Activated CD8-positive, alpha-beta T cell treated with anti-CD3 and anti-CD28 coated beads, Interleukin-2, amount 10 ng/mL, durations not matched to agents 7 days and 5 days (primary cell): ENCODE measurements around the gene NLGN4X. TPM values are rescaled to one million over a fixed set of nuclear protein-coding genes. Genes with fewer than 3 reads are reported as not detected.

Experiments
- ATAC-seq: fragments of 150-1000 bp; cut with Tn5 transposase; one replicate; pipeline ENCODE4 v1.10.0; 2021; ENCODE audit warnings: moderate library complexity
- CTCF ChIA-PET: fragments of 350-600 bp; sonication (Branson Sonifier 250); formaldehyde crosslinking; loops from one replicate; lab custom pipeline; 2021; ENCODE audit warnings: antibody characterized with exemption; lab: Charles Lee
- POLR2A ChIA-PET: fragments of 350-600 bp; sonication (Branson Sonifier 250); formaldehyde crosslinking; loops from one replicate; lab custom pipeline; 2021; ENCODE audit warnings: antibody characterized with exemption; lab: Charles Lee
- DNase-seq: peaks from one replicate; pipeline ENCODE4 v3.0.0-alpha.2; 2020
- H3K27ac Mint-ChIP-seq: one replicate; pipeline ENCODE4 v1.8.0; 2021; ENCODE audit warnings: mild to moderate bottlenecking, mixed read lengths
- H3K27me3 Mint-ChIP-seq: one replicate; pipeline ENCODE4 v1.8.0; 2021; ENCODE audit warnings: low read depth, mixed read lengths
- H3K36me3 Mint-ChIP-seq: one replicate; pipeline ENCODE4 v1.8.0; 2021; ENCODE audit warnings: low read depth, mixed read lengths
- H3K4me1 Mint-ChIP-seq: one replicate; pipeline ENCODE4 v1.8.0; 2021; ENCODE audit warnings: low read depth, mixed read lengths
- H3K4me3 Mint-ChIP-seq: one replicate; pipeline ENCODE4 v1.8.0; 2021; ENCODE audit warnings: mild to moderate bottlenecking, mixed read lengths
- H3K9me3 Mint-ChIP-seq: one replicate; pipeline ENCODE4 v1.8.0; 2022; ENCODE audit warnings: mixed read lengths; ENCODE audit not compliant: insufficient read depth
- total RNA-seq, 2 experiments: library from RNA; stranded (reverse); gene quantifications; one replicate each; pipeline ENCODE4 v1.2.3, GENCODE V29; 2021

NLGN4X gene
- total RNA-seq, result not detected

DNA sequence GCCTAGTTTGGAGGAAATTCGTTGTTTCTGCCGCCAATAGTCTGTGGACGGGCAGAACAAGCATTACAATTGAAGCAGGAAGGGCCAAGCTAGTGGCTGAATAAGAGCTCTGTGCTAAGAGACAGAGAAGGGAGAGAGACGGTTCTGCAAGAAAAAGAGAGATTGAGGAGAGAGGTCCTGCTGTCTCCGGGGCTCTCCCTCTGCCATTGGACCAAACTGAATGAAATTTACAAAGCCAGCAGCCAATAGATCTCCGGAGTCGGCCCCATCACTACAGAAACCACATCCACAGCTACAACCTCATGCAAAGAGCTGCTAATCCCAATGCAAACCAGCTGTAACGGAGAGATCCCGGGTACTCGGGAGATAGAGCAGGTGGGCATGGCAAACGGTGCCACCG, at the start of gene NLGN4X:
Gene NLGN4X (minus strand): TSS at position 148 of the 400 bp plus-strand sequence. CDS start 77,401 bp downstream, outside the sequence.
- Mint-ChIP-seq H3K4me3 (no peak within 1 kb of the TSS), H3K36me3 (no peaks in the 10 kb centered on the region), H3K27me3 (peaks cover 27% of the 10 kb centered on the region), H3K4me1 (no peaks in the 10 kb centered on the region), H3K9me3 (no peaks in the 10 kb centered on the region), H3K27ac (no peak within 1 kb of the TSS)
- DNase-seq (no peak), ATAC-seq (no peak)
- CTCF ChIA-PET, result no interaction called here
- POLR2A ChIA-PET, result no interaction called here

DNA sequence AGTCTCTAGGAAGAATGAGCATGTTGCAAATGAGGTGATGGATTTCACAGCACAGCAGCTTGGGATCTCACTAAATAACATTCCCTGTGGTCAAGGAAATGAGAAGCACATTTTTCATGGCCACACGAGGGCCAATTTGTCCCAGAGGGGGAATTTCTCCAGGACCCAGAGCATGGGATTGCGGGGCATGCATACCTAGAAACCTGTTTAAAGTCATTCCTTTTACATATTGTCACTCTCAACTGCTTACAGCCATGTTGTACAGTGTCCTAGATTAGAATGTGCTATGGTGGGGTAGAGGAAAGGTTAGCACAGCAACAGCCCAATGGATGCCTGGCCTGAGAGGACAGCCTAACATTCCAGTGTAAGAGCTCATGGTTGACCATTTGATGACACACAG, 37.4 kb upstream of the NLGN4X start:
- ATAC-seq (no peak), DNase-seq (no peak)
- no peaks in the 10 kb centered on the region for H3K9me3 Mint-ChIP-seq
- H3K36me3 Mint-ChIP-seq, result no peaks in the 10 kb centered on the region
- H3K4me3 Mint-ChIP-seq, result no peak overlapping the region
- no peaks in the 10 kb centered on the region for H3K27me3 Mint-ChIP-seq
- H3K4me1 Mint-ChIP-seq, result no peaks in the 10 kb centered on the region
- no peak overlapping the region for H3K27ac Mint-ChIP-seq
- CTCF ChIA-PET, result no interaction called here
- POLR2A ChIA-PET, result no interaction called here

DNA sequence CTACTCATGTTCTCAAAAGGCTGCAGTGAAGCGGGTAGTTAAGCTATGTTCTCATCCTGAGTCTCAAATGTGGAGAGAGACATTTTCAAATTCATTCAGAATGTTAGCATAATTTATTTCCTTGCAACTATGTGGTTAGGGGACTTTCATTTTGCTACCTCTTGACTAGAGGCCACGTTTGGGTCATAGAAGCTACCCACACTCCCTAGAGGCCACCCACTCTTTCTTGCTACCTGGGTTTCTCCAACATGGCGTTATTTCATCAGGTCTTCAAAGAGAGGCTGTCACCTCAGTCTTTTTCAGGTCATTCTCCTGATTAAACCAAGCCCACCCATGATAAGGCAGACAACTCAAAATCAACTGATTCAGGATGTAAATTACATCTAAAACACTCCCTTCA, 34.3 kb upstream of the NLGN4X start:
- DNase-seq (no peak), ATAC-seq (no peak)
- H3K4me3 Mint-ChIP-seq, result no peak overlapping the region
- no peaks in the 10 kb centered on the region for H3K27me3 Mint-ChIP-seq
- H3K9me3 Mint-ChIP-seq, result no peaks in the 10 kb centered on the region
- H3K36me3 Mint-ChIP-seq, result no peaks in the 10 kb centered on the region
- ChIA-PET POLR2A (no interaction called here), CTCF (no interaction called here)
- no peaks in the 10 kb centered on the region for H3K4me1 Mint-ChIP-seq
- no peak overlapping the region for H3K27ac Mint-ChIP-seq

DNA sequence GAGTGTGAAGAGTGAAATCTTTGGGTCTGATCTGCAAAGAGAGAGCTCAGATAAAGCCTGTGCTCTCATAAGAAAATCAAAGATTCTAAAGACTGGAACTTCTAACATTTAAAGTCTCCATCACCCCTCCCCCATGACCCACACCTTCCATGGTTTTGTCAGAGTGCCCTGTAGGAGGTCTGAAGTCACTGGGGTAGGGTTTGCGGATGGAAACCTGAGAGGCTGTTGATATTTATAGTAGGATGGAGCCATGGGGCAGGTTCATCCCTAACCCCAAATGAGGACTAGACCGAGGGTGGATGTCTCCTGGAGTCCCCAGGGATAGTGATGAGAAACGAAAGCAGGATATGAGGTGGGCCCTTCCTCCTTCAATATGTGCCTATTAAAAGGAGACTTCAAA, 28.4 kb upstream of the NLGN4X start:
- Mint-ChIP-seq H3K9me3 (peaks cover 4% of the 10 kb centered on the region), H3K27ac (no peak overlapping the region), H3K36me3 (no peaks in the 10 kb centered on the region), H3K4me3 (no peak overlapping the region), H3K27me3 (no peaks in the 10 kb centered on the region), H3K4me1 (no peaks in the 10 kb centered on the region)
- ATAC-seq (no peak), DNase-seq (no peak)
- CTCF ChIA-PET, result no interaction called here
- POLR2A ChIA-PET, result no interaction called here

DNA sequence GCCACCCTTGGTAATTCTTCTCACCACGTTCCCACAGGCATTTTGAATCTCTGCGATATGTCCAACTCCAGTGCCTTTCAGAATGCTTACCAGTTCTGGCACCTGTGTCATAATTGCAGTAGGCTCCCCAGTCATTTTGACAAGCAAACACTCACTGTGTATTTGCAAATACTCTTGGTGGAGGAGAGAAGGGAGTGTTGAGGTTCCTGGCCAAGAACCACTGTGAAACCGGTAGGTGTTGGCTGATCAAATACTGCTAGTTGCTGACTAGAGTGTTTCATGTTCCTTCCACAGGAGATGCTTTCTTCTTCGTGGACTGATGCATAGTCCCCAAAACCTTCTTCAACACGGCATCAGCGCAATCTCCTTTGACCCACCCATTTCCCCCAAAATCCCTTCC, 16.0 kb upstream of the NLGN4X start:
- Mint-ChIP-seq H3K9me3 (no peaks in the 10 kb centered on the region), H3K4me1 (no peaks in the 10 kb centered on the region), H3K27me3 (no peaks in the 10 kb centered on the region), H3K36me3 (no peaks in the 10 kb centered on the region), H3K4me3 (no peak overlapping the region), H3K27ac (no peak overlapping the region)
- ChIA-PET CTCF (no interaction called here), POLR2A (no interaction called here)
- no peak for ATAC-seq
- DNase-seq, result no peak

DNA sequence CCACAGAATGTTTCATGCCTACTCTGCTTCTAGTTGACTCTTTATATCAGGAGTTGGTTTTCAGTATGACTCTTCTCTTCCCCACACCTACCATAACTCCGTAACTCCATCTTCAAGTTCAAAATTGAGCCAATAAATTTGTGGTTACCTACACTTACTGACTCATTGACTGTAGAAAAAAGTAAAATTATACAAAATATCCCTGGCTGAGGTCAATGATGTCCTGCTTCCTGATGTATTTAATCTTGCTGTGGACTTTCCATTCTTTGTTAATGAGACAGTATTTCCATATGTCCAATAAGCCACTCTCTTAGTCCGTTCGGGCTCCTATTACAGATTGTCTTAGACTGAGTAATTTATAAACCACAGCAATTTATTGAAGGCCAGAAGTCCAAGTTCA, 9.9 kb upstream of the NLGN4X start:
- Mint-ChIP-seq H3K36me3 (no peaks in the 10 kb centered on the region), H3K27ac (no peak overlapping the region), H3K27me3 (no peaks in the 10 kb centered on the region), H3K4me3 (no peak overlapping the region), H3K4me1 (no peaks in the 10 kb centered on the region), H3K9me3 (no peaks in the 10 kb centered on the region)
- CTCF ChIA-PET, result no interaction called here
- ATAC-seq (no peak), DNase-seq (no peak)
- POLR2A ChIA-PET, result no interaction called here

DNA sequence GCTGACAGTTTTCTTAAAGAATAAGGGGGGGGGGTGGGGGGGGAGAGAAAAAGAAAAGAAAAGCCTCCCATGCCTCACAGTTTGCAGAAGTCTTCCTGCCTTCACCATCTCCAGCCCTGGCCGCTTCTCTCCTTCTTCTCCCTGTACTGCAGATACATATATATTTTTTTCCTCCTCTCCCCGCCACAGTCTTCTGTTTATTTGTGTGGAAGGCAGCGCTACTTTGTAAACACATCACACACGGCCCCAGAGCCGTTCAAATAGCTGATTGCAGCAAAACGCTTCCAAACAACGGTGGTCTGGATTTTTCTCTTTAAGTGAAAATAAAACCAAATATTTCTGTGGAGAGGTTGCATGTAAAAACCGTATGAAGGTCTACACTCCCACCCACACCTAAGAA, 732 bp downstream of the NLGN4X start:
- ATAC-seq, result no peak
- Mint-ChIP-seq H3K36me3 (no peaks in the 10 kb centered on the region), H3K4me1 (no peaks in the 10 kb centered on the region), H3K4me3 (no peak overlapping the region), H3K27ac (no peak overlapping the region), H3K27me3 (peaks cover 27% of the 10 kb centered on the region), H3K9me3 (no peaks in the 10 kb centered on the region)
- ChIA-PET CTCF (no interaction called here), POLR2A (no interaction called here)
- DNase-seq, result no peak

DNA sequence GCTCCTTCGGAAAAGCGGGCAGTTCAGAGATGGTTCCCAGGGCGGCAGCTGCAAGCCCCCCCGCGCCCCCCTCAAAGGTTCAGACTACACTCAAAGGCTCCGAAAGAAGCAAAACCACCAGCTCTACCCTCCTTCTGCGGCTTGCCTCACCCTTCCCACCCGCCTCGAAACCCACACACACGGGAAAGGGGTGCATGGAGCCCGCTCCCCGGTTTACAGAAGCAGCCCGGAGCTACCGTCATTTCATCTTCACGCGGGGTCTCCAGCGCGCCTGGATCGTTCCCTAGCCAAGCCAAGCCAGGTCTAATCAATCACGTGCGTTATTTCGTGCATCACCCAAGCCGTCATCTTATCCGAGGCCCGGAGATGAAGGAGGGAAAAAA, 1.2 kb downstream of the NLGN4X start:
- H3K4me3 Mint-ChIP-seq, result no peak overlapping the region

DNA sequence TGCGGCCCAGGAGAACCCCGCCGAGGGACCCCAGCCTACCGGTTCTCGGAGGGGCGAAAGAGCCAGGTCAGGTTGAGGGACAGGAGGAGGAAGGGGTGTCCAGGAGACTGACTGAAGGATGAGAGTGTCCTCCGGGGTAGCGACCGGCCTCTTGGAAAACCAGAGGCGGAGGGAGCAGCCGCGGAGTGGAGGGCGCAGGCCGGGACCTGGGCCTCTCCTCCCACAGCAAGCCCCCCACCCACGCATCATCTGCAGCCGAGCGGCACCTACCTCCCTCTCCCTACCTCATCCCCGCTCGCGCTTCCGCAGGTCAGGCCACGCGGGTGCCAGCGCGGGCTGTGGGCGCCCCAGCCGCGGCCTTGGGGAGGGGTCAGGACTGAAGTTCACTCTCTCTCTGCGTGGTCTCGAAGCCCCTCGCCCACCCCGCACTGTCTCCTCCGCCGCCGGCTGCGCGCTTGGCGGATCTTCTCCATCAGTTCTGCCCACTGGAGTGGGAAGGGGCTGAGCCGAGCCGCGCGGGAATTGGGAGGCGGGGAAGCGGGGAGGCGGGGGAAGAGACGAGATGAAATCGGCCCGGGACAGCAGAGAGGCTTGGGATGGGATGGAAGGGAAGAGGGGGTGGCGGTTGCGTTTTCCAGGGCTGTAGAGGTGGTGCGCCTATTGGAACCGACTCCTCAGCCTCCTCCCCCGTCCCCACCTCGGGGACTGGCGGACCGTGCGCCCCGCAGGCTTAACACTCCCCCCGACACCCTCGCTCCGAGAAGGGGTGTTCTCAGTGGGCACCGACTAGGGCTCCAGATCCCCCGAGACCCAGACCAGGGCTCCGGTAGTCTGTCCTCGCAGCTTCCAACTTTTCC, 1.8 kb downstream of the NLGN4X start:
- Mint-ChIP-seq H3K4me3 (no peak overlapping the region), H3K9me3 (no peaks in the 10 kb centered on the region), H3K4me1 (no peaks in the 10 kb centered on the region), H3K36me3 (no peaks in the 10 kb centered on the region), H3K27me3 (peaks cover 27% of the 10 kb centered on the region), H3K27ac (no peak overlapping the region)
- ATAC-seq, result no peak
- ChIA-PET CTCF (no interaction called here), POLR2A (no interaction called here)
- no peak for DNase-seq

More for the DNA sequence above, 1.2 kb downstream of the NLGN4X start:
- CTCF ChIA-PET, result no interaction called here
- no peaks in the 10 kb centered on the region for H3K36me3 Mint-ChIP-seq
- POLR2A ChIA-PET, result no interaction called here
- ATAC-seq (no peak), DNase-seq (no peak)
- H3K27ac Mint-ChIP-seq, result no peak overlapping the region
- no peaks in the 10 kb centered on the region for H3K9me3 Mint-ChIP-seq
- H3K27me3 Mint-ChIP-seq, result peaks cover 27% of the 10 kb centered on the region
- no peaks in the 10 kb centered on the region for H3K4me1 Mint-ChIP-seq

DNA sequence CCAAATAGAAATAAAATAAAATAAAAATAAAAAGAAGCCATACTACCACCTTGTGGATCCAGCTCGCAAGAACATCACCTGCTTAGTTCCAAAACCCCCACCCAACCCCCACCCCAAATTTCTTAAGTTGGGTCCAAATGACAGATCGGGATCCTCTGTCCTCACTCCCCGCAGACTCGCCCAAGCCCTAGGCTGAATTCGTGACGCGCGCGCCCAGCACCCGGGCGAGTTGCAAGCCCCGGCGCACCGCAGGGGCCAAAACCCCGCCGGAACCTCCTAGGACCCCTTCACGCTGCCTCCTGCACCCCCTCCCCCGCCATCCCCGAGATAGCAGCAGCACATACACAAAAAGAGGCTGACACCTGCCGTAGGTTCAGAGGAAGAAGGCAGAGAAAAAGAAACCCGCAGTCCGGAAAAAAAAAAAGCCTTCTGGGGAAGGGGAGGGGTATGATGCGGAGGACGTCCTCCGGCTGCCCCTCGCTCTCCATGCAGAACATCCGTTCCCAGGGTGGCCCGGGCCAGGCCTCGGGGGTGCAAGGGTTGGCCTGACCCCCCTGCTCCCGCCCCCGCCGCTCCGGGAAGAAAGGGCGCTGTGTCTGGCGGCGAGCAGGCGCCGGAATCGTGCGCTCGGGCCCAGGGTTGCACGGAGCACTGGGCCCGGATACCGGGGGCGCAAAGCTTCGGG, 2.6 kb downstream of the NLGN4X start:
- DNase-seq (no peak), ATAC-seq (no peak)
- Mint-ChIP-seq H3K36me3 (no peaks in the 10 kb centered on the region), H3K27me3 (peaks cover 27% of the 10 kb centered on the region), H3K4me1 (no peaks in the 10 kb centered on the region), H3K4me3 (peak overlapping the region; percentile 40), H3K9me3 (no peaks in the 10 kb centered on the region), H3K27ac (no peak overlapping the region)
- POLR2A ChIA-PET, result no interaction called here
- CTCF ChIA-PET, result no interaction called here

DNA sequence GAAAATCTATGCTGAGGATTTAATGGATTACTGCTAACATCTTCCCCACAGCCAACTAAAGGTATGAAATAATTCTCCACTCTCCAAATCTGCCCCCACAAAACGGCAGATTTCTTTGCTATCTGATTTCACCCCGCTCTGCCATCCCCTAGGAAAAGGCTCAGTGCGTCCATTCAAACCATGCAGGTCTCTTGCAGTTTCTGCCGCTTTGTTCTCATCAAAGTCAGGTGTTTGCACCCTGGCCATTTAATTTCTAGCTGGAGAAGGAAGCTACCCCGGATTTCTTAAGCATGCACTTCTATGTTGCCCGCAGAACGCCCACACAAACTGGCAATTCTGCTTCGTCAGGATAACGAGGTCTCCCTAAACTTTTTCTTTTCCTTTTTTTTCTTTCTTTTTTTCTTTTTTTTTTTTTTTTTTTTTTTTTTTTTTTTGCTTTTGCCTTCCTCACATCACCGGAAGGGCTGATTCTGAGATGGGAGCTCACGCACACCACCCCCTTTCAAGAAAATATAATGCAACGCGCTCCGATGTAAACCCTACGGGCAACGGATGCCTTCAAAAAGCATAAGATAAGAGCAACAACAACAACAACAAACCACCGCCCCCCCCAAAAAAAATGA, 3.3 kb downstream of the NLGN4X start:
- DNase-seq (no peak), ATAC-seq (no peak)
- H3K27me3 Mint-ChIP-seq, result peaks cover 27% of the 10 kb centered on the region
- H3K9me3 Mint-ChIP-seq, result no peaks in the 10 kb centered on the region
- no peak overlapping the region for H3K27ac Mint-ChIP-seq
- ChIA-PET POLR2A (no interaction called here), CTCF (no interaction called here)
- no peak overlapping the region for H3K4me3 Mint-ChIP-seq
- no peaks in the 10 kb centered on the region for H3K36me3 Mint-ChIP-seq
- H3K4me1 Mint-ChIP-seq, result no peaks in the 10 kb centered on the region

DNA sequence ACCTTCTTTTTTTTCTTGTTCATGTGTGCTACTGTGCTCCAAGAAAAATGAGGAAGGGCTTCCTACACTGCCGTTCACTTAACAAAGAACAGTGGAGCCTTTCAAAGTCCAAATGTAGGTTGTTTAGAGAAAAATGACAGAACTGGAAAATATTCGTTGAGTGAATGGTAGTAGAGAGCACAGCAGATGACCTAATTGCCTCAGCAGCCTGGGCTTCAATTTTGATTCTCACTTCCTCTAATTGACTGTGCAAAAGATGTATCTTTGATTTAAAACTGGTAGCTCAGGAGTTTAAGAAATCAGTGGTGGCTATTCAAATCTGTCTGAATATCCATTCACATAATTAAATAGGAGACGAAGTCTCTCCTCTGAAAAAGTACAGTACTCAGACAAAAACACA, 5.2 kb downstream of the NLGN4X start:
- POLR2A ChIA-PET, result no interaction called here
- Mint-ChIP-seq H3K36me3 (no peaks in the 10 kb centered on the region), H3K4me1 (no peaks in the 10 kb centered on the region), H3K27ac (no peak overlapping the region), H3K9me3 (no peaks in the 10 kb centered on the region), H3K27me3 (peaks cover 18% of the 10 kb centered on the region), H3K4me3 (no peak overlapping the region)
- DNase-seq (no peak), ATAC-seq (no peak)
- CTCF ChIA-PET, result no interaction called here
